ENCODE data around the gene C11orf91.

GRCh38 chr11:33734441-33735270 is 34.0 kb upstream of the C11orf91 start:
- TF ChIP-seq POLR2AphosphoS5 (IDR thresholded peaks at IDR 0.05; ENCODE audit: insufficient read depth, low read depth, low read length) = no peak
- TF ChIP-seq EZH2 (IDR thresholded peaks at IDR 0.05; ENCODE audit: borderline replicate concordance, low read depth, low read length, severe bottlenecking) = no peak
- TF ChIP-seq, protein P1, sequence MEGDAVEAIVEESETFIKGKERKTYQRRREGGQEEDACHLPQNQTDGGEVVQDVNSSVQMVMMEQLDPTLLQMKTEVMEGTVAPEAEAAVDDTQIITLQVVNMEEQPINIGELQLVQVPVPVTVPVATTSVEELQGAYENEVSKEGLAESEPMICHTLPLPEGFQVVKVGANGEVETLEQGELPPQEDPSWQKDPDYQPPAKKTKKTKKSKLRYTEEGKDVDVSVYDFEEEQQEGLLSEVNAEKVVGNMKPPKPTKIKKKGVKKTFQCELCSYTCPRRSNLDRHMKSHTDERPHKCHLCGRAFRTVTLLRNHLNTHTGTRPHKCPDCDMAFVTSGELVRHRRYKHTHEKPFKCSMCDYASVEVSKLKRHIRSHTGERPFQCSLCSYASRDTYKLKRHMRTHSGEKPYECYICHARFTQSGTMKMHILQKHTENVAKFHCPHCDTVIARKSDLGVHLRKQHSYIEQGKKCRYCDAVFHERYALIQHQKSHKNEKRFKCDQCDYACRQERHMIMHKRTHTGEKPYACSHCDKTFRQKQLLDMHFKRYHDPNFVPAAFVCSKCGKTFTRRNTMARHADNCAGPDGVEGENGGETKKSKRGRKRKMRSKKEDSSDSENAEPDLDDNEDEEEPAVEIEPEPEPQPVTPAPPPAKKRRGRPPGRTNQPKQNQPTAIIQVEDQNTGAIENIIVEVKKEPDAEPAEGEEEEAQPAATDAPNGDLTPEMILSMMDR (IDR thresholded peaks at IDR 0.05; ENCODE audit: extremely low read depth in 1 of 2, insufficient read depth in 1 of 2, low read depth in 1 of 2, low read length in 2 of 2) = no peak
- TF ChIP-seq MYC (IDR thresholded peaks at IDR 0.05; ENCODE audit: low read depth, low read length) = no peak
- TF ChIP-seq POLR2A (IDR thresholded peaks at IDR 0.05; ENCODE audit: low read depth, low read length) = no peak
- TF ChIP-seq JUN (IDR thresholded peaks at IDR 0.05; ENCODE audit: borderline replicate concordance, insufficient read depth, insufficient read length, low read depth) = no peak

Data from endothelial cell of umbilical vein (primary cell).